PFSK-1 (cell line): Measurements from ENCODE around the gene ACVR1.

Source experiments
- FOXP2 ChIP-seq: optimal IDR thresholded peaks from 2 replicates; pipeline ENCODE3; 2011; ENCODE audit warnings: borderline replicate concordance, control low read depth, inconsistent platforms; ENCODE audit not compliant: insufficient read depth; ENCODE audit errors: extremely low read length, extremely low read depth
- POLR2AphosphoS5 ChIP-seq: IDR thresholded peaks from 2 replicates; pipeline ENCODE4 v1.6.1; 2012; ENCODE audit warnings: low read depth, mild to moderate bottlenecking, control low read depth, low read length, moderate library complexity
- SIN3A ChIP-seq: IDR thresholded peaks from 2 replicates; pipeline ENCODE4 v1.6.1; 2012; ENCODE audit warnings: mild to moderate bottlenecking, low read length, moderate library complexity, borderline replicate concordance; ENCODE audit not compliant: insufficient read depth
- TAF1 ChIP-seq: IDR thresholded peaks from 2 replicates; pipeline ENCODE4 v1.6.1; 2012; ENCODE audit warnings: low read length, control low read depth, borderline replicate concordance; ENCODE audit not compliant: insufficient read depth
- TF ChIP-seq, protein P1 (sequence below), 2 experiments: IDR thresholded peaks; 2 replicates each; pipeline versions ENCODE4 v1.6.1 to v1.8.0; 2011 to 2012; ENCODE audit warnings: low read depth in 2 of 2, low read length in 2 of 2, control low read depth in 1 of 2, inconsistent platforms in 1 of 2, mild to moderate bottlenecking in 1 of 2, moderate library complexity in 1 of 2; ENCODE audit not compliant: insufficient read depth in 1 of 2

DNA sequence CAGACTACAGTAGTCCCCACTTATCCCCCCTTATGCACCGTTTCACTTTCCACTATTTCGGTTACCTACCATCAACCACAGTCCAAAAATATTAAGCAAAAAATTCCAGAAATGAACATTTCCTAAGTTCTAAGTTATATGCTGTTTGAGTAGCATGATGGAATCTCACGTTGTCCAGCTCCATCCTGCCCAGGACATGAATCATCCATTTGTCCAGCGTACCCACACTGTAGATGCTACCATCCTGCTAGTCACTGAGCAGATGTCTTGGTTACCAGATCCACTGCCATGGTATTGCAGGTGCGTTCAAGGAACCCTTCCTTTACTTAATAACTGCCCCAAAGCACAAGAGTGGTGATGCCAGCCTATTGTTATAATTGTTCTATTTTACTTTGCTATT is 87.9 kb downstream of the ACVR1 start:
- TF ChIP-seq TAF1 = no peak
- TF ChIP-seq SIN3A = no peak
- no peak for TF ChIP-seq POLR2AphosphoS5
- TF ChIP-seq, protein P1, sequence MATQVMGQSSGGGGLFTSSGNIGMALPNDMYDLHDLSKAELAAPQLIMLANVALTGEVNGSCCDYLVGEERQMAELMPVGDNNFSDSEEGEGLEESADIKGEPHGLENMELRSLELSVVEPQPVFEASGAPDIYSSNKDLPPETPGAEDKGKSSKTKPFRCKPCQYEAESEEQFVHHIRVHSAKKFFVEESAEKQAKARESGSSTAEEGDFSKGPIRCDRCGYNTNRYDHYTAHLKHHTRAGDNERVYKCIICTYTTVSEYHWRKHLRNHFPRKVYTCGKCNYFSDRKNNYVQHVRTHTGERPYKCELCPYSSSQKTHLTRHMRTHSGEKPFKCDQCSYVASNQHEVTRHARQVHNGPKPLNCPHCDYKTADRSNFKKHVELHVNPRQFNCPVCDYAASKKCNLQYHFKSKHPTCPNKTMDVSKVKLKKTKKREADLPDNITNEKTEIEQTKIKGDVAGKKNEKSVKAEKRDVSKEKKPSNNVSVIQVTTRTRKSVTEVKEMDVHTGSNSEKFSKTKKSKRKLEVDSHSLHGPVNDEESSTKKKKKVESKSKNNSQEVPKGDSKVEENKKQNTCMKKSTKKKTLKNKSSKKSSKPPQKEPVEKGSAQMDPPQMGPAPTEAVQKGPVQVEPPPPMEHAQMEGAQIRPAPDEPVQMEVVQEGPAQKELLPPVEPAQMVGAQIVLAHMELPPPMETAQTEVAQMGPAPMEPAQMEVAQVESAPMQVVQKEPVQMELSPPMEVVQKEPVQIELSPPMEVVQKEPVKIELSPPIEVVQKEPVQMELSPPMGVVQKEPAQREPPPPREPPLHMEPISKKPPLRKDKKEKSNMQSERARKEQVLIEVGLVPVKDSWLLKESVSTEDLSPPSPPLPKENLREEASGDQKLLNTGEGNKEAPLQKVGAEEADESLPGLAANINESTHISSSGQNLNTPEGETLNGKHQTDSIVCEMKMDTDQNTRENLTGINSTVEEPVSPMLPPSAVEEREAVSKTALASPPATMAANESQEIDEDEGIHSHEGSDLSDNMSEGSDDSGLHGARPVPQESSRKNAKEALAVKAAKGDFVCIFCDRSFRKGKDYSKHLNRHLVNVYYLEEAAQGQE (IDR thresholded peaks at IDR 0.05; ENCODE audit: insufficient read depth in 1 of 2, low read depth in 2 of 2, low read length in 2 of 2) = no peak
- no peak for TF ChIP-seq FOXP2
